Naive B cell (primary cell): ENCODE data around the gene THTPA. TPM values are rescaled to one million over a fixed set of nuclear protein-coding genes. Genes with fewer than 3 reads are reported as not detected.
"Not testable (repeated sequence)": the region's sequence is repeated elsewhere in the genome, so short reads cannot be mapped to it uniquely, and the experiment has no call there.

Experiments
- ATAC-seq, 2 donors: fragments of 150-1000 bp; cut with Tn5 transposase; 2 replicates each; pipeline ENCODE4 v1.10.0; 2021; ENCODE audit warnings: low read depth in 2 of 2, mild to moderate bottlenecking in 2 of 2, moderate library complexity in 2 of 2
- DNase-seq: peaks from one replicate; pipeline ENCODE4 v3.0.0; 2022
- H3K27ac Mint-ChIP-seq, 6 donors: one replicate each; pipeline ENCODE4 v1.8.0; 2020 to 2022; ENCODE audit warnings: mild to moderate bottlenecking in 6 of 6, mixed read lengths in 6 of 6, moderate library complexity in 5 of 6, inconsistent platforms in 2 of 6
- H3K27me3 Mint-ChIP-seq, 3 donors: one replicate each; pipeline ENCODE4 v1.8.0; 2021 to 2022; ENCODE audit warnings: mixed read lengths in 3 of 3, mild to moderate bottlenecking in 1 of 3
- H3K36me3 Mint-ChIP-seq, 2 donors: one replicate each; pipeline ENCODE4 v1.8.0; 2020 to 2022; ENCODE audit warnings: mixed read lengths in 2 of 2, inconsistent platforms in 1 of 2, mild to moderate bottlenecking in 1 of 2
- H3K4me1 Mint-ChIP-seq, 3 donors: one replicate each; pipeline ENCODE4 v1.8.0; 2020 to 2022; ENCODE audit warnings: mixed read lengths in 3 of 3, inconsistent platforms in 1 of 3, mild to moderate bottlenecking in 1 of 3, moderate library complexity in 1 of 3
- H3K4me3 Mint-ChIP-seq, 8 donors: one replicate each; pipeline ENCODE4 v1.8.0; 2020 to 2022; ENCODE audit warnings: mild to moderate bottlenecking in 8 of 8, mixed read lengths in 8 of 8, moderate library complexity in 8 of 8, inconsistent platforms in 2 of 8
- H3K9me3 Mint-ChIP-seq, 7 donors: one replicate each; pipeline ENCODE4 v1.8.0; 2020 to 2022; ENCODE audit warnings: mixed read lengths in 7 of 7, mild to moderate bottlenecking in 5 of 7, inconsistent platforms in 2 of 7, moderate library complexity in 1 of 7
- polyA plus RNA-seq, 6 donors: library from polyadenylated mRNA; unstranded; fragments of 300-500 nt; fragmentation: Illumina TruSeq; gene quantifications; one replicate each; pipeline ENCODE4 v1.2.3, GENCODE V29; 2021; ENCODE audit warnings: low read depth in 6 of 6

Gene THTPA
- polyA plus RNA-seq, 6 donors from 2014 or later: 16.0 to 28.3 (median 21.7) TPM

- no peaks in the 10 kb centered on the region for H3K27me3 Mint-ChIP-seq
- no peak overlapping the region for H3K4me3 Mint-ChIP-seq
- no peaks in the 10 kb centered on the region for H3K4me1 Mint-ChIP-seq
- no peak for DNase-seq
- no peaks in the 10 kb centered on the region for H3K9me3 Mint-ChIP-seq
- H3K36me3 Mint-ChIP-seq: no peaks in the 10 kb centered on the region
- no peak overlapping the region for H3K27ac Mint-ChIP-seq
- ATAC-seq: no peak
These were observed 31.1 kb upstream of the THTPA start for GRCh38 chr14:23524954-23525353.

GRCh38 chr14:23525611-23526010, 30.5 kb upstream of the THTPA start:
- Mint-ChIP-seq H3K27me3 (no peaks in the 10 kb centered on the region), H3K4me1 (no peaks in the 10 kb centered on the region)

GRCh38 chr14:23528555-23528954, 27.5 kb upstream of the THTPA start:
- Mint-ChIP-seq H3K36me3 (no peaks in the 10 kb centered on the region), H3K4me3 (no peak overlapping the region), H3K9me3 (no peaks in the 10 kb centered on the region), H3K27ac (peak overlapping the region in 2 of 6 donors; percentile 84 to 92), H3K27me3 (no peaks in the 10 kb centered on the region), H3K4me1 (no peaks in the 10 kb centered on the region)
- ATAC-seq: no peak
- no peak for DNase-seq

More at GRCh38 chr14:23525611-23526010, 30.5 kb upstream of the THTPA start:
- Mint-ChIP-seq H3K27ac (no peak overlapping the region), H3K9me3 (no peaks in the 10 kb centered on the region), H3K36me3 (no peaks in the 10 kb centered on the region), H3K4me3 (no peak overlapping the region)
- ATAC-seq (no peak), DNase-seq (no peak)

GRCh38 chr14:23529016-23529415, 27.1 kb upstream of the THTPA start:
- ATAC-seq (no peak), DNase-seq (no peak)
- Mint-ChIP-seq H3K27ac (peak overlapping the region in 1 of 6 donors; percentile 60), H3K9me3 (no peaks in the 10 kb centered on the region), H3K36me3 (no peaks in the 10 kb centered on the region), H3K27me3 (no peaks in the 10 kb centered on the region), H3K4me1 (no peaks in the 10 kb centered on the region), H3K4me3 (no peak overlapping the region)

GRCh38 chr14:23530375-23531055, 25.6 kb upstream of the THTPA start:
- Mint-ChIP-seq H3K9me3 (no peaks in the 10 kb centered on the region), H3K27ac (peak overlapping the region in 2 of 6 donors; percentile 41 to 71), H3K27me3 (no peaks in the 10 kb centered on the region), H3K4me1 (no peaks in the 10 kb centered on the region), H3K4me3 (no peak overlapping the region), H3K36me3 (no peaks in the 10 kb centered on the region)
- DNase-seq (no peak), ATAC-seq (no peak)

- Mint-ChIP-seq H3K4me3 (no peak overlapping the region), H3K4me1 (no peaks in the 10 kb centered on the region)
- no peak for ATAC-seq
These were observed 24.7 kb upstream of the THTPA start for GRCh38 chr14:23531391-23531790.

GRCh38 chr14:23532658-23533057, 23.4 kb upstream of the THTPA start:
- Mint-ChIP-seq H3K27me3 (no peaks in the 10 kb centered on the region), H3K9me3 (no peaks in the 10 kb centered on the region)

More at GRCh38 chr14:23531391-23531790, 24.7 kb upstream of the THTPA start:
- Mint-ChIP-seq H3K36me3 (no peaks in the 10 kb centered on the region), H3K9me3 (no peaks in the 10 kb centered on the region), H3K27me3 (no peaks in the 10 kb centered on the region), H3K27ac (no peak overlapping the region)
- no peak for DNase-seq

GRCh38 chr14:23533652-23534435, 22.2 kb upstream of the THTPA start:
- H3K36me3 Mint-ChIP-seq: no peaks in the 10 kb centered on the region
- H3K4me1 Mint-ChIP-seq: no peaks in the 10 kb centered on the region
- no peak overlapping the region for H3K27ac Mint-ChIP-seq
- DNase-seq (no peak), ATAC-seq (no peak)
- H3K4me3 Mint-ChIP-seq: no peak overlapping the region
- no peaks in the 10 kb centered on the region for H3K9me3 Mint-ChIP-seq
- no peaks in the 10 kb centered on the region for H3K27me3 Mint-ChIP-seq

More at GRCh38 chr14:23532658-23533057, 23.4 kb upstream of the THTPA start:
- ATAC-seq: no peak
- Mint-ChIP-seq H3K4me3 (peak overlapping the region in 1 of 8 donors; percentile 75), H3K27ac (peak overlapping the region in 1 of 6 donors; percentile 72), H3K4me1 (no peaks in the 10 kb centered on the region), H3K36me3 (no peaks in the 10 kb centered on the region)
- no peak for DNase-seq

- Mint-ChIP-seq H3K4me3 (no peak overlapping the region), H3K27ac (no peak overlapping the region), H3K4me1 (peaks cover 0 to 5% (median 0%) of the 10 kb centered on the region in 3 donors), H3K27me3 (peaks cover 0 to 6% (median 4%) of the 10 kb centered on the region in 3 donors), H3K9me3 (no peaks in the 10 kb centered on the region), H3K36me3 (no peaks in the 10 kb centered on the region)
- ATAC-seq (no peak), DNase-seq (no peak)
These were observed 20.1 kb upstream of the THTPA start for GRCh38 chr14:23535943-23536342.

GRCh38 chr14:23536494-23536893, 19.6 kb upstream of the THTPA start:
- no peaks in the 10 kb centered on the region for H3K9me3 Mint-ChIP-seq
- H3K36me3 Mint-ChIP-seq: no peaks in the 10 kb centered on the region
- no peak for ATAC-seq
- no peak overlapping the region for H3K27ac Mint-ChIP-seq
- H3K4me1 Mint-ChIP-seq: peaks cover 0 to 5% (median 0%) of the 10 kb centered on the region in 3 donors
- H3K27me3 Mint-ChIP-seq: peaks cover under 1 to 6% (median 4%) of the 10 kb centered on the region in 3 donors
- no peak for DNase-seq
- no peak overlapping the region for H3K4me3 Mint-ChIP-seq

- DNase-seq, H3K9me3 Mint-ChIP-seq, H3K4me3 Mint-ChIP-seq, H3K27me3 Mint-ChIP-seq, H3K4me1 Mint-ChIP-seq, ATAC-seq, H3K36me3 Mint-ChIP-seq: not testable (repeated sequence)
- peak overlapping the region in 1 of 6 donors; percentile 47 for H3K27ac Mint-ChIP-seq
These were observed 19.2 kb upstream of the THTPA start for GRCh38 chr14:23536906-23537305.

- Mint-ChIP-seq H3K4me1 (peaks cover 0 to 5% (median 0%) of the 10 kb centered on the region in 3 donors), H3K36me3 (no peaks in the 10 kb centered on the region), H3K27ac (peak overlapping the region in 1 of 6 donors; percentile 47), H3K4me3 (no peak overlapping the region), H3K27me3 (peaks cover 6 to 10% (median 10%) of the 10 kb centered on the region in 3 donors), H3K9me3 (no peaks in the 10 kb centered on the region)
- DNase-seq: no peak
- no peak for ATAC-seq
These were observed 18.6 kb upstream of the THTPA start for GRCh38 chr14:23537351-23538049.

- ATAC-seq (no peak), DNase-seq (no peak)
- Mint-ChIP-seq H3K27ac (peak overlapping the region in 1 of 6 donors; percentile 80), H3K27me3 (peaks cover 6 to 10% (median 10%) of the 10 kb centered on the region in 3 donors), H3K4me3 (peak overlapping the region in 1 of 8 donors; percentile 53), H3K9me3 (no peaks in the 10 kb centered on the region), H3K36me3 (no peaks in the 10 kb centered on the region), H3K4me1 (peaks cover 0 to 5% (median 0%) of the 10 kb centered on the region in 3 donors)
These were observed 17.9 kb upstream of the THTPA start for GRCh38 chr14:23538050-23538718.
